ENCODE data around the gene TTLL10.

DNA sequence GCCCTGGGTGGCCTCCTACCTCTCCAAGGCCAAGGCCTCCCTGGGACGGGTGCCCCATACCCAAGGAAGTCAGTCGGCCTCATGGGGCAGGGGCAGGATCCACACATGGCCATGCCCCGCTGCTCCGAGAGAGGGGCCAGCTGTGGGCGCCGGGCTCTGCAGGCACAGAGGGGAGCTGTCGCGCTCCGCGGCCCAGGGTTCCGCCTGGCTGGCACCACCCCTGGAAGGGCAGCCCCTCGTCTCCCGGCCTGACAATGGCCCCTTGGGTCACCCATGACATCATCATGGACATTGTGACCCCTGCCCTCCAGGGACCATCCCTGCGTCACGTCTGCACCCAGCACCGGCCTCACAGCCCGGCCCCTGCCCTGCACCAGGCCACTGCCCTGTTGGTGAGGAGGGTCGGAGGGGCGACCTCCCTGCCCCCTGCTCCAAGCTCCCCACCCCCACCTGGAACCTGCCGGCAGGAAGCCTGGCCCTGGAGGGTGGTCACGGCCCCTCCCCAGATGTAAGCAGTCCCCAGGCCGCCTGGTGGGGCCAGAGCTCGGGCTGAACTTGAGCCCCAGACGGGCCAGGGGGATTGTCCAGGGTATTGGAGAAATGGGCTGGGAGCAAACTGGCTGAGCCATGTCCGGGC lies 5.8 kb downstream of the TTLL10 start:
- TF ChIP-seq, protein P1, sequence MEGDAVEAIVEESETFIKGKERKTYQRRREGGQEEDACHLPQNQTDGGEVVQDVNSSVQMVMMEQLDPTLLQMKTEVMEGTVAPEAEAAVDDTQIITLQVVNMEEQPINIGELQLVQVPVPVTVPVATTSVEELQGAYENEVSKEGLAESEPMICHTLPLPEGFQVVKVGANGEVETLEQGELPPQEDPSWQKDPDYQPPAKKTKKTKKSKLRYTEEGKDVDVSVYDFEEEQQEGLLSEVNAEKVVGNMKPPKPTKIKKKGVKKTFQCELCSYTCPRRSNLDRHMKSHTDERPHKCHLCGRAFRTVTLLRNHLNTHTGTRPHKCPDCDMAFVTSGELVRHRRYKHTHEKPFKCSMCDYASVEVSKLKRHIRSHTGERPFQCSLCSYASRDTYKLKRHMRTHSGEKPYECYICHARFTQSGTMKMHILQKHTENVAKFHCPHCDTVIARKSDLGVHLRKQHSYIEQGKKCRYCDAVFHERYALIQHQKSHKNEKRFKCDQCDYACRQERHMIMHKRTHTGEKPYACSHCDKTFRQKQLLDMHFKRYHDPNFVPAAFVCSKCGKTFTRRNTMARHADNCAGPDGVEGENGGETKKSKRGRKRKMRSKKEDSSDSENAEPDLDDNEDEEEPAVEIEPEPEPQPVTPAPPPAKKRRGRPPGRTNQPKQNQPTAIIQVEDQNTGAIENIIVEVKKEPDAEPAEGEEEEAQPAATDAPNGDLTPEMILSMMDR (conservative IDR thresholded peaks at IDR 0.05; ENCODE audit: low read depth, low read length), result no peak
- TF ChIP-seq POLR2A (IDR thresholded peaks at IDR 0.05; ENCODE audit: low read depth, low read length) (no peak), MAFK (IDR thresholded peaks at IDR 0.05; ENCODE audit: low read depth, low read length) (no peak), RCOR1 (IDR thresholded peaks at IDR 0.05; ENCODE audit: insufficient replicate concordance, low read length) (no peak), FOS (IDR thresholded peaks at IDR 0.05; ENCODE audit: low read depth, low read length) (no peak)
